BJ (cell line): Measurements from ENCODE around the gene ELOF1. TPM values are rescaled to one million over a fixed set of nuclear protein-coding genes. Genes with fewer than 3 reads are reported as not detected.
"Not testable (repeated sequence)": the region's sequence is repeated elsewhere in the genome, so short reads cannot be mapped to it uniquely, and the experiment has no call there.

Experiments
- CTCF ChIA-PET: fragments of 350-600 bp; formaldehyde crosslinking; extraction: SDS; loops from one replicate; lab custom pipeline; 2021; ENCODE audit warnings: antibody characterized with exemption, inconsistent platforms; lab: Yijun Ruan, JAX
- POLR2A ChIA-PET: fragments of 300-600 bp; sonication (Branson Sonifier 250); formaldehyde crosslinking; extraction: SDS; loops from one replicate; lab custom pipeline; 2021; ENCODE audit warnings: antibody characterized with exemption; lab: Charles Lee
- DNase-seq: peaks from one replicate; pipeline ENCODE4 v3.0.0-alpha.2; 2011; ENCODE audit warnings: low read depth
- H3K27me3 ChIP-seq: 2 replicates; pipeline ENCODE4 v1.6.0; 2011; ENCODE audit warnings: low read length; ENCODE audit not compliant: control insufficient read depth, insufficient read depth
- H3K36me3 ChIP-seq: 2 replicates; pipeline ENCODE4 v1.5.1; 2011; ENCODE audit warnings: low read length; ENCODE audit not compliant: control insufficient read depth, insufficient read depth
- H3K4me3 ChIP-seq: 2 replicates; pipeline ENCODE4 v1.5.1; 2011; ENCODE audit warnings: low read depth, mild to moderate bottlenecking, control low read depth, low read length
- CTCF ChIP-seq: IDR thresholded peaks from 2 replicates; pipeline ENCODE4 v1.5.1; 2011; ENCODE audit warnings: low read depth, mild to moderate bottlenecking, control low read depth, inconsistent platforms, low read length, moderate library complexity; ENCODE audit not compliant: insufficient read depth
- polyA minus RNA-seq: library from RNA; depleted of rRNA, polyadenylated mRNA; stranded (reverse); fragments of >200 nt; gene quantifications from 2 replicates; pipeline ENCODE4 v1.2.3, GENCODE V29; 2011; rRNA and poly(A)+ RNA removed
- polyA plus RNA-seq: library from polyadenylated mRNA; depleted of rRNA; stranded (reverse); fragments of >200 nt; gene quantifications from 2 replicates; pipeline ENCODE4 v1.2.3, GENCODE V29; 2011; rRNA removed

Gene ELOF1
- polyA plus RNA-seq, result 70.7 and 83.9 TPM in 2 replicates
- polyA minus RNA-seq, result 34.2 and 50.2 TPM in 2 replicates

- H3K4me3 ChIP-seq, result peak within 1 kb of the TSS; percentile 66
- TF ChIP-seq CTCF, result peak; percentile 42
- ChIA-PET POLR2A (interaction anchor here (0.8 kb wide), 1 partner anchor 184 kb away, joined by 3 read pairs; no protein-coding TSS in a partner anchor), CTCF (interaction anchor here (0.6 to 3.2 kb wide), 14 partner anchors 9 to 272 kb away, joined by 3 to 14 read pairs (median 4); partner anchors contain the start of genes ACP5 and CNN1)
- DNase-seq, result peak; percentile 88
- peaks cover 4% of the 10 kb centered on the region for H3K36me3 ChIP-seq
- no peaks in the 10 kb centered on the region for H3K27me3 ChIP-seq
Observed at GRCh38 chr19:11558881-11559828, at the start of gene ELOF1. TSS of gene ELOF1 (minus strand) at chr19:11559230. CDS start at chr19:11554347, 4,883 bp downstream.

GRCh38 chr19:11606484-11606883 lies 47.5 kb upstream of the ELOF1 start:
- TF ChIP-seq CTCF, result no peak
- Histone ChIP-seq H3K27me3 (no peaks in the 10 kb centered on the region), H3K36me3 (peaks cover 2% of the 10 kb centered on the region), H3K4me3 (no peak overlapping the region)
- ChIA-PET CTCF (interaction anchor here (0.6 kb wide), 1 partner anchor 19 kb away, joined by 3 read pairs; no protein-coding TSS in a partner anchor), POLR2A (no interaction called here)
- DNase-seq, result no peak

- H3K27me3 ChIP-seq, POLR2A ChIA-PET, DNase-seq, H3K4me3 ChIP-seq, H3K36me3 ChIP-seq: not testable (repeated sequence)
- CTCF ChIA-PET, result interaction anchor here (0.6 kb wide), 1 partner anchor 382 kb away, joined by 3 read pairs; no protein-coding TSS in a partner anchor
Observed at GRCh38 chr19:11599704-11600103, 40.7 kb upstream of the ELOF1 start.

GRCh38 chr19:11598746-11599145 lies 39.7 kb upstream of the ELOF1 start:
- no peak for TF ChIP-seq CTCF
- DNase-seq, result no peak
- Histone ChIP-seq H3K4me3 (no peak overlapping the region), H3K27me3 (no peaks in the 10 kb centered on the region), H3K36me3 (peaks cover 1% of the 10 kb centered on the region; the same call in 1 of the 2 replicates)
- CTCF ChIA-PET, result no interaction called here
- POLR2A ChIA-PET, result no interaction called here

GRCh38 chr19:11598103-11598483 lies 39.1 kb upstream of the ELOF1 start:
- DNase-seq, result no peak
- H3K36me3 ChIP-seq, result peaks cover 1% of the 10 kb centered on the region; the same call in 1 of the 2 replicates
- no peak for TF ChIP-seq CTCF
- POLR2A ChIA-PET, result no interaction called here
- CTCF ChIA-PET, result no interaction called here
- no peaks in the 10 kb centered on the region for H3K27me3 ChIP-seq
- peak overlapping the region; percentile 83 for H3K4me3 ChIP-seq
